ENCODE results near the gene MLPH. TPM values are rescaled to one million over a fixed set of nuclear protein-coding genes. Genes with fewer than 3 reads are reported as not detected.

MLPH gene
- total and polyA plus RNA-seq, 2 of the 13 experiments (the other 11 are each of a cell fraction or from before 2014, with no cell fraction given), result 0.12 TPM; not detected in 1

- TF ChIP-seq, protein P1, sequence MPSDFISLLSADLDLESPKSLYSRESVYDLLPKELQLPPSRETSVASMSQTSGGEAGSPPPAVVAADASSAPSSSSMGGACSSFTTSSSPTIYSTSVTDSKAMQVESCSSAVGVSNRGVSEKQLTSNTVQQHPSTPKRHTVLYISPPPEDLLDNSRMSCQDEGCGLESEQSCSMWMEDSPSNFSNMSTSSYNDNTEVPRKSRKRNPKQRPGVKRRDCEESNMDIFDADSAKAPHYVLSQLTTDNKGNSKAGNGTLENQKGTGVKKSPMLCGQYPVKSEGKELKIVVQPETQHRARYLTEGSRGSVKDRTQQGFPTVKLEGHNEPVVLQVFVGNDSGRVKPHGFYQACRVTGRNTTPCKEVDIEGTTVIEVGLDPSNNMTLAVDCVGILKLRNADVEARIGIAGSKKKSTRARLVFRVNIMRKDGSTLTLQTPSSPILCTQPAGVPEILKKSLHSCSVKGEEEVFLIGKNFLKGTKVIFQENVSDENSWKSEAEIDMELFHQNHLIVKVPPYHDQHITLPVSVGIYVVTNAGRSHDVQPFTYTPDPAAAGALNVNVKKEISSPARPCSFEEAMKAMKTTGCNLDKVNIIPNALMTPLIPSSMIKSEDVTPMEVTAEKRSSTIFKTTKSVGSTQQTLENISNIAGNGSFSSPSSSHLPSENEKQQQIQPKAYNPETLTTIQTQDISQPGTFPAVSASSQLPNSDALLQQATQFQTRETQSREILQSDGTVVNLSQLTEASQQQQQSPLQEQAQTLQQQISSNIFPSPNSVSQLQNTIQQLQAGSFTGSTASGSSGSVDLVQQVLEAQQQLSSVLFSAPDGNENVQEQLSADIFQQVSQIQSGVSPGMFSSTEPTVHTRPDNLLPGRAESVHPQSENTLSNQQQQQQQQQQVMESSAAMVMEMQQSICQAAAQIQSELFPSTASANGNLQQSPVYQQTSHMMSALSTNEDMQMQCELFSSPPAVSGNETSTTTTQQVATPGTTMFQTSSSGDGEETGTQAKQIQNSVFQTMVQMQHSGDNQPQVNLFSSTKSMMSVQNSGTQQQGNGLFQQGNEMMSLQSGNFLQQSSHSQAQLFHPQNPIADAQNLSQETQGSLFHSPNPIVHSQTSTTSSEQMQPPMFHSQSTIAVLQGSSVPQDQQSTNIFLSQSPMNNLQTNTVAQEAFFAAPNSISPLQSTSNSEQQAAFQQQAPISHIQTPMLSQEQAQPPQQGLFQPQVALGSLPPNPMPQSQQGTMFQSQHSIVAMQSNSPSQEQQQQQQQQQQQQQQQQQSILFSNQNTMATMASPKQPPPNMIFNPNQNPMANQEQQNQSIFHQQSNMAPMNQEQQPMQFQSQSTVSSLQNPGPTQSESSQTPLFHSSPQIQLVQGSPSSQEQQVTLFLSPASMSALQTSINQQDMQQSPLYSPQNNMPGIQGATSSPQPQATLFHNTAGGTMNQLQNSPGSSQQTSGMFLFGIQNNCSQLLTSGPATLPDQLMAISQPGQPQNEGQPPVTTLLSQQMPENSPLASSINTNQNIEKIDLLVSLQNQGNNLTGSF (CRISPR knock-in tag; IDR thresholded peaks at IDR 0.05), result no peak
- TF ChIP-seq SMAD9 (CRISPR knock-in tag; IDR thresholded peaks at IDR 0.05), result no peak
- TF ChIP-seq, protein P2, sequence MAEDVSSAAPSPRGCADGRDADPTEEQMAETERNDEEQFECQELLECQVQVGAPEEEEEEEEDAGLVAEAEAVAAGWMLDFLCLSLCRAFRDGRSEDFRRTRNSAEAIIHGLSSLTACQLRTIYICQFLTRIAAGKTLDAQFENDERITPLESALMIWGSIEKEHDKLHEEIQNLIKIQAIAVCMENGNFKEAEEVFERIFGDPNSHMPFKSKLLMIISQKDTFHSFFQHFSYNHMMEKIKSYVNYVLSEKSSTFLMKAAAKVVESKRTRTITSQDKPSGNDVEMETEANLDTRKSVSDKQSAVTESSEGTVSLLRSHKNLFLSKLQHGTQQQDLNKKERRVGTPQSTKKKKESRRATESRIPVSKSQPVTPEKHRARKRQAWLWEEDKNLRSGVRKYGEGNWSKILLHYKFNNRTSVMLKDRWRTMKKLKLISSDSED (CRISPR knock-in tag; IDR thresholded peaks at IDR 0.05), result no peak
- no peak for TF ChIP-seq PTBP1 (IDR thresholded peaks at IDR 0.05; ENCODE audit: low read depth, low read length, poor library complexity, severe bottlenecking)
- no peak for TF ChIP-seq TARDBP (CRISPR knock-in tag; IDR thresholded peaks at IDR 0.05)
- TF ChIP-seq ZNF619 (CRISPR knock-in tag; IDR thresholded peaks at IDR 0.05), result peak; percentile 93
- TF ChIP-seq, protein P3, sequence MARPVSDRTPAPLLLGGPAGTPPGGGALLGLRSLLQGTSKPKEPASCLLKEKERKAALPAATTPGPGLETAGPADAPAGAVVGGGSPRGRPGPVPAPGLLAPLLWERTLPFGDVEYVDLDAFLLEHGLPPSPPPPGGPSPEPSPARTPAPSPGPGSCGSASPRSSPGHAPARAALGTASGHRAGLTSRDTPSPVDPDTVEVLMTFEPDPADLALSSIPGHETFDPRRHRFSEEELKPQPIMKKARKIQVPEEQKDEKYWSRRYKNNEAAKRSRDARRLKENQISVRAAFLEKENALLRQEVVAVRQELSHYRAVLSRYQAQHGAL (CRISPR knock-in tag; IDR thresholded peaks at IDR 0.05; ENCODE audit: not compliant biosample characterization), result peak; percentile 40
- TF ChIP-seq MZF1 (CRISPR knock-in tag; IDR thresholded peaks at IDR 0.05; ENCODE audit: borderline replicate concordance), result peak; percentile 70; the same call in 1 of the 2 replicates
- TF ChIP-seq USF2 (IDR thresholded peaks at IDR 0.05; ENCODE audit: low read depth, low read length), result no peak
- no peak for TF ChIP-seq USF2 (CRISPR knock-in tag; IDR thresholded peaks at IDR 0.05; ENCODE audit: borderline replicate concordance)
- no peak for TF ChIP-seq ZNF101 (CRISPR knock-in tag; IDR thresholded peaks at IDR 0.05; ENCODE audit: borderline replicate concordance, low read depth)
- peak; percentile 84; the same call in 1 of the 2 replicates for TF ChIP-seq ZNF839 (CRISPR knock-in tag; IDR thresholded peaks at IDR 0.05; ENCODE audit: borderline replicate concordance)
- no peak for TF ChIP-seq MAFG (CRISPR knock-in tag; IDR thresholded peaks at IDR 0.05)
- TF ChIP-seq, protein P4, sequence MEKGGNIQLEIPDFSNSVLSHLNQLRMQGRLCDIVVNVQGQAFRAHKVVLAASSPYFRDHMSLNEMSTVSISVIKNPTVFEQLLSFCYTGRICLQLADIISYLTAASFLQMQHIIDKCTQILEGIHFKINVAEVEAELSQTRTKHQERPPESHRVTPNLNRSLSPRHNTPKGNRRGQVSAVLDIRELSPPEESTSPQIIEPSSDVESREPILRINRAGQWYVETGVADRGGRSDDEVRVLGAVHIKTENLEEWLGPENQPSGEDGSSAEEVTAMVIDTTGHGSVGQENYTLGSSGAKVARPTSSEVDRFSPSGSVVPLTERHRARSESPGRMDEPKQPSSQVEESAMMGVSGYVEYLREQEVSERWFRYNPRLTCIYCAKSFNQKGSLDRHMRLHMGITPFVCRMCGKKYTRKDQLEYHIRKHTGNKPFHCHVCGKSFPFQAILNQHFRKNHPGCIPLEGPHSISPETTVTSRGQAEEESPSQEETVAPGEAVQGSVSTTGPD (CRISPR knock-in tag; IDR thresholded peaks at IDR 0.05), result no peak
- TF ChIP-seq DNMT3B (CRISPR knock-in tag; conservative IDR thresholded peaks at IDR 0.05), result no peak
- no peak for TF ChIP-seq KAT2B (IDR thresholded peaks at IDR 0.05; ENCODE audit: borderline replicate concordance, low read depth, low read length)
Observed at GRCh38 chr2:237572021-237572741, 85.1 kb downstream of the MLPH start (continued).
